HG03108 (cell line): ENCODE results near the gene GOLT1A.

Experiments
- ATAC-seq: cut with Tn5 transposase; IDR thresholded peaks from one replicate; pipeline ENCODE4 v1.9.1; 2021; ENCODE audit warnings: moderate library complexity; ENCODE audit not compliant: unreplicated experiment

The GOLT1A gene

DNA sequence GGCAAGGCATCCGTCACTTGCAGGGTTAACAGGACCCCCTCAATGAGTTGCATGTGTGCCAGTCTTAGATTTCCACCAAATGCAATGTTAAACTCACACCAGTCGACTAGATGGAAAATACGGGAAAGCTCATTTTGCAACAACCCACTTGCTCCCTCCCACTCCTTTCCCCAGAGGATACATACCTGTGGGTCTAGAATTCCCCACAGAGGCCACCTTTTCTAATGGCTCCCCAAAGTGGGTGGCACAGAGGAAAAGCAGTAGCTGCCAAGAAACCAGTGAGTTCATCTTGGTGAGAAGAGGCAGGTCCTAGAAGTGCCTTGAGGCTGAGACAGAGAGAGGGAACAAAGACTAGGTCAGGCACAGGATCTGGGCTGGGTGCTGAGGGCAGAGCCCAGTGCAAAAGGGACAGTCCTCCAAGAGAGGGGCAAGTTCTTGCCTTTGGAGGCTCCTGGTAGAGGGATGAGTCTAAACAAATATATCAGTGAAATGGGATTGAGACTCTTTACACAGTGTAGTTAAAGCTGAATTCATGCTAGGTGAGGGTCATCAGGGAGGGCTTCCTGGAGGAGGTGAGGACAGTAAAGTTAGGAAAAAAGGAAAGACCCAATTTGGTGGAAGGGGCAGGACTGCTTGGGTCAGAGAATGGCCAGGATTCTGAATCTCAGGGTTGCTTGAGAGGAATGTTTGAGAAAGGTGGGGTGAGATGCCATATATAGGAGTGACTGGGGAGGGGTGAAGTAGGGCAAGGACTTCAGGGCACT lies 21.0 kb downstream of the GOLT1A start:
- no peak for ATAC-seq

DNA sequence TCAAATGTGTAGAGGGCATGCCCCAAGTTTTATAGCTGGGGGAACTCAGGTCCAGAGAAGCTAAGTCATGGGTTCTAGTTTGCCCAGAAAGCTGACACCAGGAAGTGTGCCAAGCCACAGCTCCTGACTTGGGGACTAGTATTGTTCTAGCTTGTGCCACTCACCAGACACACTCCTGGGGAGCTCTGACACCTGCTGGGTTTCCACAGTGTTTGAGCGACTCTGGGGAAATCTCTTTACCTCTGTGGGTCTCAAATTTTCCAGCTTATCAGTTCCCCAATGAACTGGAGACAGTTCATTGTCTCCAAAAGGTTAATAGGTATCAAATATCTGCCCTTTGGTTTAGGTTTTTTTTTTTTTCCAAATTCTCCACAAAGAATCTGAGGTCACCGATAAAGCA lies 21.7 kb downstream of the GOLT1A start:
- no peak for ATAC-seq

DNA sequence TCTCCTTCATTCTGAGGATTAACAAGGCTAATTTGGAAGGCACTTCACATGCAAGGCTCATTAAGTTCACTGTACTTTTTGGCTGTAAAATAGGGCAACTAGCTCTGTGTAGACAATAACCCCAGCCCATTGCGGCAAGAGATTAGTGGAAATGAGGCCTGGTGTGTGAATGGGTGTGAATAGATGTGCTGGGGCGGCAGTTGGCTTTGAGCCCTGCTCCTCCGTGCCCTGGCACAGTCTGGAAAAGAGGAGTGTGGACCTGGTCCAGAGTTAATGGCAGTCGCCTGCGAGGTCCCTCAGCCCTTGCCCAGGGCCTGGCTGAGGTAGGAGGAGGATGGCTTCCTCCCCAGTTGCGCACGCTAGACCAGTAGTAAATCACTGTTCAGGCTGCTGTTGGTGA lies 22.3 kb downstream of the GOLT1A start:
- no peak for ATAC-seq

DNA sequence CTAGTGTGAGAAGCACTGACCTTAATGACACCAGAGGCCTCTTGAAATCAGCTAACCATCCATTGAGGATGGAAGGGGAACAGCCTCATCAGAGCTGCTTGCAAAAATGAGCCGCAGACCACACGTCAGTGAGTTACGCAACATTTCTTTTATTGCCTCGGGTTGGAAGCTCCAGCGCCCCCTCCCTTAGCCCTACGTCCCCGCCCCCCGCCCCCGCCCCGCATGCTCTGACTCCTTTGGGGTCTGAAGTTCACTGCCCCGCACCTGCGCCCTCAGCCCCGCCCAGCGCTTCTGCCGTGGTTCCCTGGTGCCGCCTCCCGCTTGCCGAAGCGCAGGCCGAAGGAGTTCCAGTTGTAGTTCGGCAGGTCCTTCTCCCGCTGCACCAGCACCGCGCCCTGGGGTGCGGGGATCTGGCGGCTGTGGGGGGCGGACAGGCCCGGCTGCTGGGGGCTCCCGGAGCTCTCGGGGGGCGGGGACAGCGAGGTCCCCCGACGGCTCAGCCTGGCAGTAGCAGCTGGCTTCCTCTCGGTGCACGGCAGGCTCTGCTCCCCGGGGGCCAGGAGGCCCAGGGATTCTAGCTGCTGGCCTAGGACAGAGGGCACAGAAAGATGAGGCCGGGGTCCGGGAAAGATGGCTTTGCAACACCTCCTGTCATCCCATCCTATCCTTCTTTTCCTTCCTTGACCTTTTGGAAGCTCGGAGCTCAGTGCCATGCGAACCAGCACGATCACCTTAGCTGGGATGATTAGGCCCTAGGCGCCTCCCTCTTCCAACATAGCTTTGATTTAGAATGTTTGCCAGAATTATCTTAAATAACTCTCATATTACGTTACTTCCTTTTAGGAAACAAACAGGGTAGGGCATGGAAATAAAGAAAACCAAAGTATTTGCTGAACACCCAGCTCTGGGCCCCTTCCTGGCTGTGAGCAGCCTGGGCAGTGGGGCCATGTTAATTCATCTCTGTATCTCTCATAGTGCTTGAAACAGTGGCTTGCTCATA lies 23.3 kb downstream of the GOLT1A start:
- ATAC-seq = no peak

DNA sequence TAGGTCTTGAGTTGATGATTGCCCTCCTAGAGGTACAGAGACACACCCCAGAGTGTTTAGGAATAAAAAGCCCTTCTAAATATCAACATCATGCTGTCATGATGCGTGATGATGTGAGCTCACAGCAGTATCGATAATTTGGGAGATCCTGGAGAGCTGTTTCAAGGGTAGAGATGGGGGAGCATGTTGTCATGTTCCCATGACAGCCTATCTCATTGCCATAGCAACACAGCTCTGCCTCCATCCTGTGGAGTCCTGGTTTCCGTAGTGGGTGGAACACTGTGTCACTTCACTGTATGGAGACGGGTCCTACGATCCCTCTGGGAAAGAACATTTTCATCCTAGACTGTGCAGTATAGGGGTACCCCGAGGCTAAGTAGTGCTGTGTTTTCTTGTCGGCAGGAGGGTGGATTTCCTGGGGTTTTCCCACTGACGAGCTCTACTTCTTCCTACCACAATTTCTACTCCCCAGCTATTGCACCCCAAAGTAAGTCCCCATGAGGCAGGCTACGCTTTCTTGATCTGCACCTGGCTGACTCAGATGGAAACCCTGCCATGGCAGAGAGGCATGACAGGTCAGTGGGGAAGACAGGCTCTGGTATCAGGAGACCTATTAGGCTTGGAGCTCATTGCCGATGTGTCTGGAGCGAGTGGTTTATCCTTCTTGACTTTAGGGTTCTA lies 24.7 kb downstream of the GOLT1A start:
- ATAC-seq = no peak

DNA sequence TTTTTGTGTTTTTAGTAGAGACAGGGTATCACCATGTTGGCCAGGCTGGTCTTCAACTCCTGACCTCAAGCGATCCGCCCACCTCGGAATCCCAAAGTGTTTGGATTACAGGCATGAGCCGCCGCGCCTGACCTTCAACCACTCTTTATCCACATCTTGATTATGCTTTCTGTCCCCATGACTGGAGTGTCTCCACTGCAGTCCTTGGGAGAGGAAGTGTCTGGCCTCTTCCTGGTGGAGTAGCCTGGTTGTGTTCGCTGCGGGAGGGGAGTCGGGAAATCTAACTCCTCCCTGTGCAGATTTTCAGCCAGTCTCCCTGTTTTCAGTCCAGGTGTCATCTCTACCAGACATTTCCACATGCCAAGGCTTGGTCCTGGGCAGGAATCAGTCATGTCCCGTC lies 27.2 kb downstream of the GOLT1A start:
- ATAC-seq = no peak

DNA sequence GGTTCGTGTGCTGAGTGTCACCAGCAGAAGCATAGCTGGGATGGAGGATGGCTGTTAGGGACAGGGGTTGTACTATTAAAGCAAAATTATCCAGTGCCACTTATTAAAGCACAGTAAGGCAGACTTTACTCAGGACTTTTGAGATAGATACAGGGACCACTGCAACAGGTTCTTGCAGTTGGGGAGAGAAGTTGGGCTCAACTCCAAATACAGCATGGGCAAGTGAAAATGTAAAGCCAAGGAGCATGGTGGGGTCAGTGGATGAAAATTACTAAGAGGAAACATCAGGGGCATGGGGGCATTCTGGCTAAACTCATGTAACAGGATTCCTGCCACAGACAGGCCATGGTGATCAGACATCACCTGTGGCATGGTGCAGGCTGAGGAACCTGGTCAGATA lies 32.7 kb downstream of the GOLT1A start:
- ATAC-seq = no peak

DNA sequence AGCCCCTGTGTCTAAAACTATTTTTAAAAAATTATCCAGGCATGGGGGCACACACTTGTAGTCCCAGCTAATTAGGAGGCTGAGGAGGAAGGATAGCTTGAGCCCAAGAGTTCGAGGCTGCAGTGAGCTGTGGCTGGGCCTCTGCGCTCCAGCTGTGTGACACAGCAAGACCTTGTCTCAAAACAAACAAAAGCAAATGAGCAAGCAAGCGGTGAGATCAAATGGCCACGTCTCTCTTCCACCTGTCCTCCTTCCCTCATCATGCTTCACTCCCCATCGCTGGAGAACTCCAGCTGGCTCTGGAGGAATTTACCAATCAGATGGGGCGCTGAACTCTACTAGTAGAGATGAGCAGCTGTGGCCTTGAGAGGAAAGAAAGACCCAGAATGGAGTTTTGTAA lies 33.7 kb downstream of the GOLT1A start:
- no peak for ATAC-seq

DNA sequence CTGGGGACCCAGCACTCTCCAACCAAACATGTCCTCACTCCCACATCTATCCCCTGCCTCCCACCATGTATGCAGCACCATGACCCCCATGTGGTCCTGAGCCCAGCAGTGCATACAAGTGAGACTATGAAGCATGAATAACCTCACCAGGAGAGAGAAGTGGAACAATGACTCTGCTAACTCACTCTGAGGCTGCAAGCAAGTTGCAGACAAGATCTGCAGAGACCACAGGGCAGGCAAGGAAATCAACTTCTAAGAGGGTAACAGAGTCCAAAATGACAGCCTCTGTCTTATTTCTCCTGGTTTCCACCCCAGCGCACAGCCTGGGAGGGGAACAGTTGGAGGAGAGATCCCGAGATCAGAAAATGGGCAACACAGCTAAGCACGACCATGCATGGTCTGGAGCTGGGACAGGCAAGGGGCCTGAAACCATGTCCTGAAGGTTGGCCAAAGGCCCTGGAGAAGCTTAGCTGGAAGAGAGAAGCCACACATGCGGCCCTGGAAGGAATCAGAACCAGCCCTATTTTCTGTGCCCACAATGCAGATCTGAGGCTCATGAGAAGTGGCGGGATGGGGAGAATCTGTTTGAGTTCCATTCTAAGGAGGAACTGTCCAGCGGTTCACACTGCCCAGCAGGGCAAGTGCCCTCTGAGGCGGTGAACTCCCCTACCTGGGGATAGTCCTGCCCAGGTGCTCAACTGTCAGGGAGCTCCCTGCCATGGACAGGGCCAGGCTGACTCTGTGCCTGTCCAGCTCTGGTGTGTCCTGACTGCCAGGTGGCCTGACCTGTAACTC lies 35.1 kb downstream of the GOLT1A start:
- no peak for ATAC-seq

DNA sequence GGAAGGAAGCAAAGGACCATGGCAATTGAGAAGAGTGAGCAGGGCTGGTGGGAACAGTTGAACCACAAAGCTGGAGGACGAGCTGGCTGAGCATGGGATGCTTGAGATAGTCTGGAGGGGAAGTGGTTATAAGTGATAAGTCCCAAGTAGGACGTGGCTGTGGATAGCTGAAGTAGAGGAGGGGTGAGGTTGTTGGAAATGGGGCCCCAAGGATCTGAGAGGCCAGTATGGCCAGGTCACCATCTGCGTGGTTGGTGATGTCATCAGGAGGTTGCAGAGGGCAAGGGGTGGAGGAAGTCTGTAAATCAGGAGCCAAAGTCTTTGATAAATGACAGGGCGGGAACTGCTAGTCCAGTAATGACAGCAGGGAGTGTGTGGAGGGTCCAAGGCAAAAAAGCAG lies 36.7 kb downstream of the GOLT1A start:
- no peak for ATAC-seq

DNA sequence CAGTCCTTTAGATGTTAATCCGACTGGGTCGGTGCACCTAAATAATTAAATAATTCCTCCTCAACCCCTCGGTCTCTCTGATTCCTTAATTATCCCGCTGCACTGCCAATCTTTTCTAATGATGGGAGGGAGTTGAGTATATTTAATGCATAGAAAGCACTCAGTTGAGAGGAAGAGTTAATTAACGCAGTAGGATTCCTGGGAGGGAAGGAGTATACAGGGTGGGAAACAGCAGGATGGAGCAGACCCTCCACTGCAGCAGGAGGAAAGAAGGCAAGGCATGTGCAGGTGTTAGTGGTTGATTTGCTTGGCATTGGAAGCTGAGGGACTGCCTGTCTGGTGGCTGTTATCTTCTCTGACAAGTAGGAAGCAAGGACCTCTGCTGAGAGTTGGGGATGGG lies 37.7 kb downstream of the GOLT1A start:
- no peak for ATAC-seq

DNA sequence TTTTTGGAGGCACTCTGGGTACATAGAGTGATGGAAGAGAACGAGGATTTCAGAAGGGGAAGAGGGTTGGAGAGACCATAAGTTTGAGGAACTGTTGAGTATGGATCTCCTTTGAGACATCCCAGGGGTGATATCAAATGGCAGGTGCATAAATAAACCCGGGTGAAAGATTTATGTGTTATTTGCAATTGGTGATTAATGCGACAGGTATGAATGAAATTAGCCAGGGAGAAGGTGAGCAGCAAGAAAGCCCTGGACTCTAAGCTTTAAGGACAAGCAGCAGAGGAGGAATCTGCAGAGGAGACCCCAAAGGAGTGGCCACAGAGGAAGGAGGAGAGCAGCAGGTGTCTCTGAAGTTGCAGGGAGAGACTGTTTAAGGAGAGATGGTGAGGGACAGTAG lies 38.8 kb downstream of the GOLT1A start:
- no peak for ATAC-seq

DNA sequence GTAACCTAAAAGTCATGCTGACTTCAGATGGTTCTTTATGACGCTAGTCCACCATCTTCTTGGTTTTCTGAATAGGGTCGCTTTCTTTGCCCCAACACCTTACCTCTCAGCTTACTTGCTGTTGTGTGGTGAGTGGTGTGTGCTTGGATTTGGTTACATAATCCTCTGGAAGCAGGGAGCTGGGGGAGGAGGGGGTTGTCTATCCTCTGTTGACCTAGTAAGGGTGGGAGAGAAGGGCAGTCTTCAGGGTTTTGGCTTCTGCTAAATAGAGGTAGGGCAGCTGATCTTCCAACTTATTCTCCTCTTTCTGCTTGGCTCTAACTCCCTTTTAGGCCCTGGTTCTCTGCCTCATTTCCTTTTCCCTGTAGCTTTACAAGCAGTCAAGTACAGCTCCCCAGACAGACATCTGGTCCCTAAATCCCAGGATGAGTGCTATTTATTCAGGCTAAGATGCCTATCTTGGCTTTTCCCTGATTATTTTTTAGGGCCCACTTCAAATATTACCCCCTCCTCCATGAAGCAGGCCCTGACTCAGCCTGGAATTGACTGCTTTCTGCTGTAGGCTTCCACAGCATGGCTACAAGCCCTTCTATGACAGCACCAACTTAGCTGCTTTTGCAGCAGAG lies 41.3 kb downstream of the GOLT1A start:
- no peak for ATAC-seq

DNA sequence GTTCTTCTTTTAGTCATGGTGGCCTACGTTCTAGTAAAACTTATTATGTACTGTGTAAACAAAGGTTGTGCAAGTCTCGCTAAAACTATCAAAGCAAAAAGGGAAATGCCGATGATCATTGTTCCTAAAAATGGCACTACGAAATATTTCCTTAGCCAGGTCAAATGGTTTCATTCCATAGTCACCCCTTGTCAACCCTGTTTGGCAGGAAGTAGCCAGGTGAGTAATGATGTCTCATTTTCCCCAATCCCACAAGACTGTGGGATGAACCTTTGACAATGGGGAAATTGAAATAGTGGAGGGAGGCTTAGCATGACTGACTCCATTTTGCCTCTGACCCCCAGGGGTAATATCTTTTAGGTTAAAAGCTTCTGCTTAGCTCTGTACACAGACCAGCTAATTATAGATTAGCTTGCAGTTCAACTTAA lies 42.0 kb downstream of the GOLT1A start:
- ATAC-seq = no peak

DNA sequence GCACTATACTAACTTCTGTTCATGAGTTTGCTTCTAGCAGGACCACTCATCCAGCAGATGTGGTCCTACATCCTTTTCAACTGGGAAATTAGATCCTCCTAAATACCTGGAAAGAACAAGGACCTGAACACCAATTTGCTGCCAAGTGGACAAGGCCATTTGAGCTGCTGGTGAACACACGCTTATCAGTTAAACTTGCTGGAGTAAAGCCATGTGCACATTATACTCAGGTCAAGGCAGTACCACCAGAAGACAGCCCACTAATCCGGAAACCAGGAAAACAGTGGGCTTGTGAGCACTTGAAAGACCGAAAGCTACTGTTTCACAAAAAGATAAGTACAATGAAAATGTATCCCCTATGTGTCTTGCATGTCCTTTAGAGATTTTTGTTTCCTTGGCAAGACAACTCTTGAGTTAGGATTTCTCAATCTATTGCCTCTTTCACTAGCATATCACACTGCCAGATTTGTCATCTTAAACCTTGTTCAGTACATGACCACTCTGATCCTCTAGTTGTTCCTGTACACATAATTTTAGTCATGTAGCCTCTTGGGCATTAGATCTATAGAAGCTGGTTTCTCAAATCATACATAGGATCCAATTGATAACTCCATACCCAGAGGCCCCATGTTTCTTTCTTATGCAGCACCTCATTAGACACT lies 43.2 kb downstream of the GOLT1A start:
- no peak for ATAC-seq

DNA sequence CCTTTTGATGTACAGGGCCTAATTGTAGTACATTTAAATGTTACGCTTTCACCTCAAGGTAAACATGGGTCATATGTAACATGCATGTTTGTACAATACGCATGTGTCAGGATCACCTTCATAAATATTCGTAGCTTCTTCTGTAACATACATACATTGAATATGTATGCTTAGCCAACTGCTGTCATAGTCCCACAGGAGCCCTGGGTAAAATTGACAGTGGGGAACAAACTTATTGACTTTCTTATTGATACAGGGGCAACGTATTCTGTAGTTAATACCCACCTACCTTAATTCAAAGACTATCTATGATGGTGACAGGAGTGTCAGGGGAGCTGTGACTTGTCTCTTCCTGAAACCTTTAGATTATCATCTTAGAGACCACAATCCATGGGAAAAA lies 43.9 kb downstream of the GOLT1A start:
- no peak for ATAC-seq

DNA sequence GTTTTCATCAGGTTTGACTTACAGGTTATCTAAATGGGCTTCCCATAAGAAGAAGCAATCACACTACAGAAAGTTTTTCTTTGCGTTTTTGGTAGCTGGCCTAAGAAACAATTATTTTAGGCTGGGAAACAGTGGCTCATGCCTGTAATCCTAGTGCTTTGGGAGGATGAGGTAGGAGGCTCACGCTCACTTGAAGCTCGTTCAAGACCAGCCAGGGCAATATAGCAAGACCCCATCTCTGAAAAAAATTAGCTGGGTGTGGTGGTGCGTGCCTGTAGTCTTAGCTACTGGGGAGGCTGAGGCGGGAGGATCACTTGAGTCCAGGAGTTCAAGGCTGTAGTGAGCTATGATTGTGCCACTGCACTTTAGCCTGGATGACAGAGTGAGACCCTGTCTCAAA lies 46.1 kb downstream of the GOLT1A start:
- ATAC-seq = no peak

DNA sequence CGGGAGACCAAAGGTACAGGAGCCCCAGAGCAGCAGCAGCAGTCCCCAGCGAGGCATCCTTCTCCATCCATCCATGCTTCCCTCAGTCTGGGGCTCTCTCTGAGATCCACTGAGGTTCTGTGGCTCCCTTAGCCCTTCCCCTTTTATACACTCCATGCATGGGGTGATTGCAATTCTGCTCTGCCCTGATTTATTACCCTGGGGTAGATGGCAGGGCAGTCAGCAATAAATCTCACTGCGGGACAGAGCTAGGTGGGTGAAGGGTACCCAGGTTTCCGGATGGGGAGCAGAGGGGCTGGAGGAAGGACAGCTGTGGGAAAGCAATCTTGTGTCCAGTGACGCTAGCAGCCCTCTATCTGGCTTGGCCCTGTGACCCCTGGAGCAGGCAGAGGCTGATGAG lies 47.6 kb downstream of the GOLT1A start, which contains the start of gene REN:
TSS of gene REN (minus strand) at position 119 of the 400 bp plus-strand sequence. CDS start at position 75, 44 bp downstream.
- ATAC-seq = no peak

DNA sequence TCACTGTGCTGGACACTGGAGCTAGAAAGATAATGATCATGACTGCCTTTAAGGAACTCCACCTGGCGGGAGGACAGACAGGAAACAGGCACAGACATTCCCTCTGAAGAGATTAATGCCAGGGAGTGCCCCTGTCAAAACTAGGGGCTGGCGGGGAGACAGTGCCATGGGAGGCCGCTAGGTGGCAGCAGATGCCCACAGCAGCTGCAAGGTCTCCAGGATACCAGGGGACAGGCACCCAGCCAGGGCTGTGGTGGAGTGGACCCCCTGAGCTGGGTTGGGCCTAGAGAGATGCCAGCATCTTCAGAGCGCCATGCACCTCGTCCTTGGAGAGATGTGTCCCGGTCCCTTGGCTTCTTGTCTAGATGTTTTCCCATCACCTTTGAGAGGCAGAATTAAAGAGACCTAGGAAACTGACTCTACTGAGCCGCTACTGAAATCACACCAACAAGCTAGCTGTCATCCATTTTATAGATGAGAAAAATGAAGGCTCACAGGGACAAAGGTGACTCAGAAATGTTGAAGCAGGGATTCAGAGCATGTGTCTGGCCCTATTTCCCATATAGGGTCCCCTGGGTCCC lies 51.2 kb downstream of the GOLT1A start:
- ATAC-seq = no peak
